Astrocyte (in vitro differentiated cells and primary cell): Measurements from ENCODE around the gene MYO5B. TPM values are rescaled to one million over a fixed set of nuclear protein-coding genes. Genes with fewer than 3 reads are reported as not detected.

Source experiments
- DNase-seq: peaks from one replicate; pipeline ENCODE4 v3.0.0-alpha.2; 2010; ENCODE audit warnings: low read depth
- FAIRE-seq: peaks from 2 replicates; lab custom pipeline; 2011; peaks lifted over from hg19 to GRCh38; lab: Jason Lieb, UNC
- H2AFZ ChIP-seq: 2 replicates; pipeline ENCODE4 v1.6.0; 2012; ENCODE audit warnings: low read depth, low read length, inconsistent platforms
- H3K27ac ChIP-seq: 2 replicates; pipeline ENCODE4 v1.5.1; 2011; ENCODE audit warnings: low read depth, low read length, inconsistent platforms
- H3K27me3 ChIP-seq: 2 replicates; pipeline ENCODE4 v1.6.0; 2011; ENCODE audit warnings: low read length, inconsistent platforms; ENCODE audit not compliant: insufficient read depth
- H3K36me3 ChIP-seq: 2 replicates; pipeline ENCODE4 v1.5.1; 2011; ENCODE audit warnings: low read length, inconsistent platforms; ENCODE audit not compliant: insufficient read depth
- H3K4me1 ChIP-seq: 2 replicates; pipeline ENCODE4 v1.5.1; 2011; ENCODE audit warnings: low read length, inconsistent platforms; ENCODE audit not compliant: insufficient read depth
- H3K4me2 ChIP-seq: 2 replicates; pipeline ENCODE4 v1.6.0; 2012; ENCODE audit warnings: low read length, inconsistent platforms
- H3K4me3 ChIP-seq: 2 replicates; pipeline ENCODE4 v1.5.1; 2011; ENCODE audit warnings: low read depth, mild to moderate bottlenecking, low read length, inconsistent platforms; ENCODE audit not compliant: insufficient read depth
- H3K79me2 ChIP-seq: 2 replicates; pipeline ENCODE4 v1.6.0; 2012; ENCODE audit warnings: mild to moderate bottlenecking, low read length, inconsistent platforms; ENCODE audit not compliant: insufficient read depth
- H3K9ac ChIP-seq: 2 replicates; pipeline ENCODE4 v1.6.0; 2012; ENCODE audit warnings: mild to moderate bottlenecking, low read length, inconsistent platforms
- H3K9me3 ChIP-seq: 2 replicates; pipeline ENCODE4 v1.5.1; 2012; ENCODE audit warnings: low read depth, mild to moderate bottlenecking, low read length, inconsistent platforms; ENCODE audit not compliant: insufficient read depth
- H4K20me1 ChIP-seq: 2 replicates; pipeline ENCODE4 v1.6.0; 2012; ENCODE audit warnings: low read length, inconsistent platforms; ENCODE audit not compliant: insufficient read depth
- H3K27ac Mint-ChIP-seq: one replicate; pipeline ENCODE4 v1.8.0; 2021; ENCODE audit warnings: mild to moderate bottlenecking, mixed read lengths; ENCODE audit not compliant: unreplicated experiment
- H3K27me3 Mint-ChIP-seq: one replicate; pipeline ENCODE4 v1.8.0; 2021; ENCODE audit warnings: low read depth, mixed read lengths; ENCODE audit not compliant: unreplicated experiment
- H3K36me3 Mint-ChIP-seq: one replicate; pipeline ENCODE4 v1.8.0; 2021; ENCODE audit warnings: low read depth, mixed read lengths; ENCODE audit not compliant: unreplicated experiment
- H3K4me1 Mint-ChIP-seq: one replicate; pipeline ENCODE4 v1.8.0; 2021; ENCODE audit warnings: low read depth, mixed read lengths; ENCODE audit not compliant: unreplicated experiment
- H3K4me3 Mint-ChIP-seq: one replicate; pipeline ENCODE4 v1.8.0; 2021; ENCODE audit warnings: mild to moderate bottlenecking, moderate library complexity, mixed read lengths; ENCODE audit not compliant: unreplicated experiment
- H3K9me3 Mint-ChIP-seq: one replicate; pipeline ENCODE4 v1.8.0; 2021; ENCODE audit warnings: mild to moderate bottlenecking, mixed read lengths; ENCODE audit not compliant: unreplicated experiment
- CTCF ChIP-seq: IDR thresholded peaks from 2 replicates; pipeline ENCODE4 v1.5.1; 2011; ENCODE audit warnings: low read depth, mild to moderate bottlenecking, inconsistent platforms, low read length, moderate library complexity; ENCODE audit not compliant: insufficient read depth
- EZH2 ChIP-seq: IDR thresholded peaks from 2 replicates; pipeline ENCODE4 v1.6.1; 2012; ENCODE audit warnings: mild to moderate bottlenecking, low read length, inconsistent platforms; ENCODE audit not compliant: insufficient read depth
- total RNA-seq: library from RNA; stranded (reverse); gene quantifications from 2 replicates; pipeline ENCODE4 v1.2.1, GENCODE V29; 2021

The MYO5B gene
- total RNA-seq, 1 donor from 2014 or later, result 8.3 TPM

GRCh38 chr18:49819071-49819662 lies 375.8 kb downstream of the MYO5B start:
- peaks cover 8% of the 10 kb centered on the region for H3K79me2 ChIP-seq
- Mint-ChIP-seq H3K4me3 (no peak overlapping the region), H3K27ac (no peak overlapping the region), H3K4me1 (peaks cover 6% of the 10 kb centered on the region), H3K27me3 (no peaks in the 10 kb centered on the region), H3K9me3 (no peaks in the 10 kb centered on the region), H3K36me3 (peaks cover 13% of the 10 kb centered on the region)
- H3K27ac ChIP-seq, result no peak overlapping the region
- no peak overlapping the region for H3K9ac ChIP-seq
- H3K27me3 ChIP-seq, result no peaks in the 10 kb centered on the region
- H3K4me3 ChIP-seq, result no peak overlapping the region
- DNase-seq, result no peak
- H3K36me3 ChIP-seq, result no peaks in the 10 kb centered on the region
- FAIRE-seq, result no peak
- peaks cover 3% of the 10 kb centered on the region for H3K4me1 ChIP-seq
- H3K4me2 ChIP-seq, result no peak overlapping the region
- TF ChIP-seq CTCF (no peak), EZH2 (no peak)
- H4K20me1 ChIP-seq, result no peaks in the 10 kb centered on the region
- H3K9me3 ChIP-seq, result no peaks in the 10 kb centered on the region
- H2AFZ ChIP-seq, result no peak overlapping the region

GRCh38 chr18:49817947-49818346 lies 377.0 kb downstream of the MYO5B start:
- Histone ChIP-seq H3K4me2 (no peak overlapping the region), H3K27me3 (no peaks in the 10 kb centered on the region), H3K9ac (no peak overlapping the region), H3K4me1 (peaks cover 4% of the 10 kb centered on the region), H3K27ac (no peak overlapping the region), H3K4me3 (no peak overlapping the region), H3K36me3 (no peaks in the 10 kb centered on the region), H2AFZ (no peak overlapping the region), H4K20me1 (no peaks in the 10 kb centered on the region), H3K9me3 (no peaks in the 10 kb centered on the region), H3K79me2 (peaks cover 14% of the 10 kb centered on the region)
- H3K36me3 Mint-ChIP-seq, result peaks cover 13% of the 10 kb centered on the region
- DNase-seq, result no peak
- peaks cover 6% of the 10 kb centered on the region for H3K4me1 Mint-ChIP-seq
- no peak overlapping the region for H3K27ac Mint-ChIP-seq
- H3K27me3 Mint-ChIP-seq, result no peaks in the 10 kb centered on the region
- no peaks in the 10 kb centered on the region for H3K9me3 Mint-ChIP-seq
- H3K4me3 Mint-ChIP-seq, result no peak overlapping the region
- FAIRE-seq, result no peak
- TF ChIP-seq EZH2 (no peak), CTCF (no peak)

GRCh38 chr18:49815927-49816326 lies 379.0 kb downstream of the MYO5B start:
- Histone ChIP-seq H3K9ac (no peak overlapping the region), H3K4me1 (peaks cover 14% of the 10 kb centered on the region), H4K20me1 (no peaks in the 10 kb centered on the region), H3K9me3 (no peaks in the 10 kb centered on the region), H3K4me2 (no peak overlapping the region), H3K79me2 (peaks cover 31% of the 10 kb centered on the region), H3K27me3 (no peaks in the 10 kb centered on the region), H3K27ac (no peak overlapping the region), H3K4me3 (no peak overlapping the region), H2AFZ (no peak overlapping the region), H3K36me3 (no peaks in the 10 kb centered on the region)
- Mint-ChIP-seq H3K9me3 (no peaks in the 10 kb centered on the region), H3K27ac (no peak overlapping the region), H3K4me1 (peaks cover 19% of the 10 kb centered on the region), H3K27me3 (no peaks in the 10 kb centered on the region), H3K36me3 (peaks cover 9% of the 10 kb centered on the region), H3K4me3 (no peak overlapping the region)
- FAIRE-seq (no peak), DNase-seq (no peak)
- TF ChIP-seq EZH2, result no peak
- TF ChIP-seq CTCF, result no peak
